Neuronal stem cell (in vitro differentiated cells): Measurements from ENCODE around the gene CCDC80.

Experiments used
- DNase-seq: peaks from one replicate; pipeline ENCODE4 v3.0.0-alpha.2; 2013; ENCODE audit warnings: low spot score
- H2AFZ ChIP-seq: one replicate; pipeline ENCODE4 v1.6.1; 2013; ENCODE audit warnings: mild to moderate bottlenecking, low read length, inconsistent platforms
- H2AK5ac ChIP-seq: 2 replicates; pipeline ENCODE4 v1.6.1; 2013; ENCODE audit warnings: low read depth, mild to moderate bottlenecking, inconsistent platforms, low read length, moderate library complexity, mixed read lengths
- H2BK120ac ChIP-seq: 2 replicates; pipeline ENCODE4 v1.6.1; 2013; ENCODE audit warnings: low read depth, mild to moderate bottlenecking, inconsistent platforms, low read length, moderate library complexity, mixed read lengths
- H2BK12ac ChIP-seq: one replicate; pipeline ENCODE4 v1.6.1; 2013; ENCODE audit warnings: low read length, inconsistent platforms
- H2BK15ac ChIP-seq: 2 replicates; pipeline ENCODE4 v1.6.1; 2013; ENCODE audit warnings: mild to moderate bottlenecking, low read length, inconsistent platforms, mixed read lengths
- H2BK5ac ChIP-seq: one replicate; pipeline ENCODE4 v1.6.1; 2013; ENCODE audit warnings: inconsistent platforms, mild to moderate bottlenecking, low read length, moderate library complexity
- H3K14ac ChIP-seq: one replicate; pipeline ENCODE4 v1.6.1; 2013; ENCODE audit warnings: low read length, inconsistent platforms
- H3K18ac ChIP-seq: 2 replicates; pipeline ENCODE4 v1.6.1; 2013; ENCODE audit warnings: low read length, inconsistent platforms
- H3K23ac ChIP-seq: 2 replicates; pipeline ENCODE4 v1.6.1; 2013; ENCODE audit warnings: low read depth, mild to moderate bottlenecking, mixed read lengths, low read length, inconsistent platforms; ENCODE audit not compliant: poor library complexity
- H3K27ac ChIP-seq: replicated peaks from 3 replicates; pipeline ENCODE4 v1.5.1; 2013; ENCODE audit warnings: low read length, inconsistent platforms
- H3K27me3 ChIP-seq, 3 experiments: 2 replicates each; pipeline ENCODE4 v1.6.1; 2013; ENCODE audit warnings: low read length in 3 of 3, mild to moderate bottlenecking in 2 of 3, inconsistent platforms in 1 of 3, low read depth in 1 of 3, mixed read lengths in 1 of 3, moderate library complexity in 1 of 3; ENCODE audit not compliant: control insufficient read depth in 3 of 3, insufficient read depth in 3 of 3
- H3K36me3 ChIP-seq, 2 donors: replicated peaks in 1 of 2; 2 replicates each; pipeline ENCODE4 v1.6.1; 2013; ENCODE audit warnings: low read length in 2 of 2; ENCODE audit not compliant: control insufficient read depth in 2 of 2, insufficient read depth in 2 of 2
- H3K4ac ChIP-seq: 2 replicates; pipeline ENCODE4 v1.6.1; 2013; ENCODE audit warnings: inconsistent platforms, mild to moderate bottlenecking, low read length, moderate library complexity
- H3K4me1 ChIP-seq, 2 donors: 1 replicate in 1 of 2; 2 replicates in 1 of 2; pipeline ENCODE4 v1.6.1; 2013; ENCODE audit warnings: low read length in 2 of 2, low read depth in 1 of 2; ENCODE audit not compliant: control insufficient read depth in 2 of 2, insufficient read depth in 1 of 2
- H3K4me2 ChIP-seq: one replicate; pipeline ENCODE4 v1.6.1; 2013; ENCODE audit warnings: mild to moderate bottlenecking, low read length, inconsistent platforms; ENCODE audit not compliant: insufficient read depth, poor library complexity, severe bottlenecking
- H3K4me3 ChIP-seq, 2 donors: 2 replicates each; pipeline ENCODE4 v1.5.1; 2013; ENCODE audit warnings: low read length in 2 of 2, mild to moderate bottlenecking in 2 of 2, inconsistent platforms in 1 of 2, moderate library complexity in 1 of 2
- H3K79me1 ChIP-seq: one replicate; pipeline ENCODE4 v1.6.1; 2013; ENCODE audit warnings: low read depth, mild to moderate bottlenecking, inconsistent platforms, low read length, moderate library complexity
- H3K9ac ChIP-seq: one replicate; pipeline ENCODE4 v1.6.1; 2013; ENCODE audit warnings: mild to moderate bottlenecking, low read depth, low read length, inconsistent platforms; ENCODE audit not compliant: poor library complexity
- H3K9me3 ChIP-seq, 2 donors: replicated peaks in 1 of 2; 2 replicates each; pipeline versions ENCODE3 to v1.6.1; 2013; ENCODE audit warnings: low read length in 2 of 2, mild to moderate bottlenecking in 2 of 2, inconsistent platforms in 1 of 2, low read depth in 1 of 2, mixed read lengths in 1 of 2, moderate library complexity in 1 of 2; ENCODE audit not compliant: control insufficient read depth in 2 of 2, insufficient read depth in 1 of 2
- H4K8ac ChIP-seq: one replicate; pipeline ENCODE4 v1.6.1; 2013; ENCODE audit warnings: low read depth, mild to moderate bottlenecking, inconsistent platforms, low read length, moderate library complexity
- H4K91ac ChIP-seq: one replicate; pipeline ENCODE4 v1.6.1; 2013; ENCODE audit warnings: low read length, low read depth, mild to moderate bottlenecking, inconsistent platforms; ENCODE audit not compliant: poor library complexity
- WGBS, 2 donors: extraction: QIAGEN DNeasy Blood & Tissue Kit; methylation state at CpG; one replicate each; pipeline ENCODE4 v1.1.7; 2013; ENCODE audit warnings: missing lambda C conversion rate in 2 of 2, mixed read lengths in 1 of 2; ENCODE audit not compliant: insufficient read length in 2 of 2, insufficient replicate concordance in 1 of 2; ENCODE audit errors: extremely low coverage in 2 of 2; 5-methylcytosine and 5-hydroxymethylcytosine counted together

Gene CCDC80

GRCh38 chr3:112685956-112686799 lies 45.2 kb upstream of the CCDC80 start:
- WGBS, 2 donors, result no CpG with 5 or more reads among the region's 5 CpGs
- DNase-seq, result no peak
- Histone ChIP-seq H4K91ac (no peak overlapping the region), H3K18ac (no peak overlapping the region), H3K23ac (no peak overlapping the region), H3K9ac (no peak overlapping the region), H3K9me3 (peaks cover 0 to 7% of the 10 kb centered on the region in 2 donors), H2AFZ (peak overlapping the region; percentile 57), H2BK120ac (no peak overlapping the region), H3K36me3 (no peaks in the 10 kb centered on the region), H2BK5ac (no peak overlapping the region), H3K4me1 (peaks cover 8 to 18% of the 10 kb centered on the region in 2 donors), H2AK5ac (no peak overlapping the region), H2BK12ac (no peak overlapping the region), H3K79me1 (no peaks in the 10 kb centered on the region), H2BK15ac (no peak overlapping the region), H3K4me3 (no peak overlapping the region), H3K27me3 (no peaks in the 10 kb centered on the region), H3K27ac (no peak overlapping the region), H4K8ac (no peak overlapping the region), H3K4ac (no peak overlapping the region), H3K14ac (no peak overlapping the region), H3K4me2 (no peak overlapping the region)

DNA sequence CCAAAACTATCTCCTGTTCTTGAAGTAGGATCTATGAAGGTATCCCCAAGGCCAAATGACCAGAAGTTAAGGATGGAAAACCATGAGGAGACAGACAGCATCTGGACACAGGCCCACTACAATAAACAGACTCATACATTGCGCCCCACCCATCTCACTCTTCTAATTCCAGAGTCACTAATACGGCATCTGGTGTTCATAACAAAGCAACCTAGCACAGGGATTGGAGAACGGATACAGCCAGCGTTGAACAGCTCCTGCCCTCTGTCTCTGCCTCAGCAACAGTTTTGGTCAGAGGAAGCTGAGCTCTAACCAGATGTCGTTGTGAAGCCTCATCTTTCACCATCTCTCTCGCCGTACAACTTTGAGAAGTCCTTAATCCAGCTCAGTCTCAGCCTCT lies 44.5 kb upstream of the CCDC80 start:
- Histone ChIP-seq H3K4me3 (no peak overlapping the region), H2BK12ac (no peak overlapping the region), H3K9me3 (peaks cover 0 to 7% of the 10 kb centered on the region in 2 donors), H3K4ac (no peak overlapping the region), H3K23ac (no peak overlapping the region), H3K27ac (no peak overlapping the region), H3K4me2 (no peak overlapping the region), H3K4me1 (peaks cover 8 to 18% of the 10 kb centered on the region in 2 donors), H3K79me1 (no peaks in the 10 kb centered on the region), H3K18ac (peak overlapping the region; percentile 61), H3K27me3 (no peaks in the 10 kb centered on the region), H3K36me3 (no peaks in the 10 kb centered on the region), H4K8ac (no peak overlapping the region), H2AFZ (no peak overlapping the region), H3K9ac (no peak overlapping the region), H4K91ac (no peak overlapping the region), H2BK15ac (no peak overlapping the region), H2BK120ac (no peak overlapping the region), H2BK5ac (no peak overlapping the region), H2AK5ac (no peak overlapping the region), H3K14ac (no peak overlapping the region)
- WGBS, 2 donors, result no CpG with 5 or more reads among the region's 7 CpGs
- no peak for DNase-seq

DNA sequence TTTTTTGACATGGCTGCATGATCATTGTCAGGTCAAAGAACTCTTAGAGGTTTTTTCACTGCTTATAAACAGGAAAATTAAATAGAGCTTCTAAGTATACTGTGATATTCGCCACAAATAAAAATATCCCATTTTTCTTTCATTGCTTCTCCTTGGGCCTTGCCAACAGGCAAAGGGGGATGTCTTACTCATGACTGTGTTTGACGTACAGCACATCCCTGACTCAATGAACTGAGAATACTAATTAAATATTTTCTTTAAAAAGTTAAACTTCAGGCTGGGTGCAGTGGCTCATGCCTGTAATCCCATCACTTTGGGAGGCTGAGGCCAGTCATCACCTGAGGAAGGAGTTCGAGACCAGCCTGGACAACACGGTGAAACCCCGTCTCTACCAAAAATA lies 41.4 kb upstream of the CCDC80 start:
- H2BK5ac ChIP-seq, result no peak overlapping the region
- H3K14ac ChIP-seq, result no peak overlapping the region
- H3K9ac ChIP-seq, result no peak overlapping the region
- H3K18ac ChIP-seq, result no peak overlapping the region
- no peak for DNase-seq
- no peaks in the 10 kb centered on the region for H3K79me1 ChIP-seq
- H4K8ac ChIP-seq, result no peak overlapping the region
- H3K4ac ChIP-seq, result no peak overlapping the region
- H2AFZ ChIP-seq, result no peak overlapping the region
- H3K27ac ChIP-seq, result no peak overlapping the region
- H2BK12ac ChIP-seq, result no peak overlapping the region
- peaks cover 5 to 11% of the 10 kb centered on the region in 2 donors for H3K4me1 ChIP-seq
- H2AK5ac ChIP-seq, result no peak overlapping the region
- H2BK15ac ChIP-seq, result no peak overlapping the region
- no peak overlapping the region for H3K4me2 ChIP-seq
- no peak overlapping the region for H3K23ac ChIP-seq
- no peaks in the 10 kb centered on the region for H3K36me3 ChIP-seq
- no peak overlapping the region for H3K4me3 ChIP-seq
- no peak overlapping the region for H4K91ac ChIP-seq
- no peaks in the 10 kb centered on the region for H3K9me3 ChIP-seq
- H3K27me3 ChIP-seq, result no peaks in the 10 kb centered on the region
- WGBS, 2 donors, result no CpG with 5 or more reads among the region's 5 CpGs
- no peak overlapping the region for H2BK120ac ChIP-seq

DNA sequence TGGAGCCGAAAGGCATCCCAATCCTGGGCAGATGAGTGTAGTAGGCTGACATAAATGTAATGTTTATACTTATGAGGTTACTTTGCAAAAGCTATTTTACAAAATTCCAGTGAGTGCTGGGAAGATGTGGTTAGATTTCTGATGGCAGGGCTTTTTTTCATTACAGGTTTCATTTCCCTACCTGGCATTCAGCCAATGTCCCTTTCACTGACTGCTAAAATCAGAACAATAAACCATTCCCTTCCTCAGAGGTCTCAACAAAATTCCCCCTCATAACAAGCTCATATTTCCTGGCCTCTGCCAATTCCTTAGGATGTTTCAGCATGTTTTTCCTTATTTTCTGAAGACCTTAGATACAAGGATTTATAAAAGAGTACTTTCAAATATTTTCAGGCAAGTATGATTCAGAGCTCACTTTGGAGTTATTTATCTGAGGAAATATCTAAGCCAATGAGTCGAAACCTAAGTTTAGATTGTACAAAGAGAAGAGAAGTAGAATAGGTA lies 40.9 kb upstream of the CCDC80 start:
- no peaks in the 10 kb centered on the region for H3K9me3 ChIP-seq
- H4K91ac ChIP-seq, result no peak overlapping the region
- no peak overlapping the region for H3K9ac ChIP-seq
- H4K8ac ChIP-seq, result no peak overlapping the region
- no peak overlapping the region for H3K14ac ChIP-seq
- H3K4ac ChIP-seq, result no peak overlapping the region
- DNase-seq, result no peak
- H3K18ac ChIP-seq, result no peak overlapping the region
- no peaks in the 10 kb centered on the region for H3K27me3 ChIP-seq
- no peak overlapping the region for H3K27ac ChIP-seq
- no peaks in the 10 kb centered on the region for H3K36me3 ChIP-seq
- no peaks in the 10 kb centered on the region for H3K79me1 ChIP-seq
- H3K4me3 ChIP-seq, result no peak overlapping the region
- no peak overlapping the region for H2BK120ac ChIP-seq
- WGBS, 2 donors, result no CpG with 5 or more reads among the region's 2 CpGs
- H3K4me2 ChIP-seq, result no peak overlapping the region
- H2AFZ ChIP-seq, result no peak overlapping the region
- no peak overlapping the region for H2BK5ac ChIP-seq
- peaks cover 3 to 9% of the 10 kb centered on the region in 2 donors for H3K4me1 ChIP-seq
- no peak overlapping the region for H3K23ac ChIP-seq
- H2BK12ac ChIP-seq, result no peak overlapping the region
- no peak overlapping the region for H2AK5ac ChIP-seq
- H2BK15ac ChIP-seq, result no peak overlapping the region
